HG03565 (cell line): ENCODE data around the gene JAKMIP1.
A peak's percentile ranks its signal among the peaks of the same experiment; 100 is the strongest.

Experiments used
- ATAC-seq: cut with Tn5 transposase; IDR thresholded peaks from one replicate; pipeline ENCODE4 v1.9.1; 2021; ENCODE audit warnings: mild to moderate bottlenecking, moderate library complexity; ENCODE audit not compliant: unreplicated experiment

JAKMIP1 gene

DNA sequence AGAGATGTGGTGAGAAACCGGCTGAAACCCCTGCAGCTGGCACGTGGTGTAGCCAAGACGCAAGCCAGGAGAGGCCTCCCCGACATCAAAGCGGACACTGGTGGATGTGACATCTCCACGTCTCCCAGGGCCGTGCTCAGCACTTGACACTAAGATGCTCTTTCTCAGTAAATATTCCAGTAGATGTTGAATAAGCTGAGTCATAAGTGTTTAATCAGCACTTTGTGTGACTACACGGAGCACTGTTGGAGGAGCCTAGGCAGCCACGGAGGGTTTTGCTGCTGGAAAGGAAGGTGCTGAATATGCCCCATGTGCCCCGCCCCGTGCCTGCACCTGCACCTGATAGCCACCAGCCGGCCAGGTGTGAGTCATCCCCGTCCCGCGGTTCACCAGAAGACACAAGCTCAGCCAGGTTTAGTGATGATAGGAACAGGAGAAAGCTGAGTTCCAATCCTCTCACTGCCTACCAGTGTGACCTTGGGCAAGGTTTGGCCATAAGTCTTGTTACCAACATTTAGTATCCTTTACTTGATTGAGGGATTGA, 153.1 kb downstream of the JAKMIP1 start:
- ATAC-seq: no peak

DNA sequence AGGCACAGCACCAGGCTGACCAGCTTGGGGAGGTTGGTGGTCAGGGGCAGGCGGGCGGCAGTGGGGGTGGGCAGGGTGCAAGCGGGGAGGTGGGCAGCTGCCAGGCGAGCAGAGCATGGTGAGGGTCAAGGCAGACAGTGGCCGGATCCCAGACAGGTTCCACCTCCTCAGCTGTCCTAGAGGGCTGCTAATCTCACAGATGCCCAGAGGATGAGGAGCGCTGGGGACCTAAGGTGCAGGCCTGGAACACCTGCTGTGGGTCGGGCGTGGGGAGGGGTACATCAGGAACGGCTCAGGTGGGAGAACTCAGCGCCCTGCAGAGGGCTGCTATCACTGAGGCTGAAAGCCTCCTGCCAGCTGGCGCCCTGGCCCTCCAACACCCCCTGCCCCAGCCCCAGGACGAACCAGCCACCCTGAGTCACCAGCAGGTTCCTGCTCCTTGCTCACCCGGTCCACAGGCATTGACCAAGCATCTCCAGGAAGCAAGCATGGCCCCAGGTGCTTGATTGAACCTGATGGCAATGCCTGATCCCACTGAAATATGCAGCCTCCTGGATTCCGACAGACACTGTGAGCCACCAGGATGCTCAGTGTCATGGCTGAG, 153.7 kb downstream of the JAKMIP1 start:
- no peak for ATAC-seq

DNA sequence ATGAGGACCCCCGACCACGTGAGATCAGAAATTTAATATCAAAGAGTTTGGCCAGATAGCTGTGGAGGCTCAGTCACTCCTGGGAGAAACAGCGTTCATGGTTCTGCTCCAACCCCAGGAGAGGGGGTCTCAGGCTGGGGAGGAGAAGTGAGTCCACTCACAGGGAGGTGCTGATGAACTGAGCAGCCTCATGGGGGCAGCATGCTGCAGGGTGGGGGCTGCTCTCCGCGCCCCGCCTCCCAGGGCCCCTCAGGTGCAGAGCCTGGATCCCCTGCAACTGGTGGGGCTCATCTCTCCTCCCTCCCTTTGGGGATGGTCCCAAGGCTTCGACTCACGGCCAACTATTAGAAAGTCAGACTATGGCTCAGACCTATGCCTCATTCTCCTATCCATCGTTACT, 155.5 kb downstream of the JAKMIP1 start:
- no peak for ATAC-seq

DNA sequence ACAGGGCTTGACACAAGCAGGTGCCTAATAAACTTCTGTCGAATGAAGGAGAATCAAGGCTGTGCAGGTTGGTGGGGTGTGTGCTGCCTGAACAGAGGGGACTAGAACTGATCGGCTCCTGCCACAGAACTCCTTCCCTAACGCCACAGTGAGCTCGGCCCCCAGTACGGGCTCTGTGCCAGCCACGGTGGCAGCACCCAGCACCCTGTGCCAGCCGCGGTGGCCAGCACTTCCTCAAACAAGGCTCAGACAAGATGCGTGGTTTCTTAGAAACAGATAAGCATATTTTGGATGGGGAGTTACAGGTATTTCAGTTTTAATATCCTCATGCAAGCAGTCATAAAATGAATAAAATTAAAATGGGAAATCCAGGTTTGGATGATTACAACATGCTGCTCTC, 156.1 kb downstream of the JAKMIP1 start:
- no peak for ATAC-seq

DNA sequence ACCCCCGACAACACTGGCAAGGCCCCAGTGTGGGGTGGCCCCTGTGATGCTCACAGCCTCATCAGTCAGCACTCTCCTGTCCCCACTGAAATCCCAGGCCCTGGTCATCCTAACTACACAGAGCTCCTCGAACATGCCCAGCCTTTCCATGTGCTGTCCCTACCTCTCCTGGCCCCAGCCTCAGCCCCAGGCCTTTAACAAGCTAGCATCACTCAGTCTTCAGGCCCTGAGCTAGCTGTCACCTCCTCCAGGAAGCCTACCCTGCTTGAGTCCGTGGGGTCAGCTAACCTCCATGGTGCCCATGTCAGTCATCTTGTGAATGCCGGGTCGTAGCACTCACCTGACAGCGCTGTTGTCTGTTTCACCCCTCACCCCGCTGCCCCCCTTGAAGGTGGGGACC, 156.5 kb downstream of the JAKMIP1 start:
- ATAC-seq: no peak

DNA sequence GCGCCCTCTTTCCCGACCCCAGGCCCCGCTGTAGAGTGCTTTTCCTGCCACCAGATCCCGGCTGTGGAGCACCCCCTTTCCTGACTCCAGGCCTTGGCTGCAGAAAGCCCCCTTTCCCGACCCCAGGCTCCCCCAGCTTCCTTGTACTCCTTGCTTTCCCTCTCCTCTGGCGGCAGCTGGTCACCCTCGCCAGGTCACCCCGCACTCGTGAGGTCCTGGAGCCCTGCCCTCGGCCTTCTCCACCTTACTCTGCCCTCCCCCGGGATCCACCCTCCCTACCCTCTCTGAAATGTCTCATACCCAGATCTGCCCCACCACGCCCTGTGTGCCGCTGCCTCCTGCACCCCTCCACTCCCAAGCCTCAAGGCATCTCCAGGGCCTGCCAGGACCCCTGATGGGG, 157.2 kb downstream of the JAKMIP1 start:
- ATAC-seq: no peak

DNA sequence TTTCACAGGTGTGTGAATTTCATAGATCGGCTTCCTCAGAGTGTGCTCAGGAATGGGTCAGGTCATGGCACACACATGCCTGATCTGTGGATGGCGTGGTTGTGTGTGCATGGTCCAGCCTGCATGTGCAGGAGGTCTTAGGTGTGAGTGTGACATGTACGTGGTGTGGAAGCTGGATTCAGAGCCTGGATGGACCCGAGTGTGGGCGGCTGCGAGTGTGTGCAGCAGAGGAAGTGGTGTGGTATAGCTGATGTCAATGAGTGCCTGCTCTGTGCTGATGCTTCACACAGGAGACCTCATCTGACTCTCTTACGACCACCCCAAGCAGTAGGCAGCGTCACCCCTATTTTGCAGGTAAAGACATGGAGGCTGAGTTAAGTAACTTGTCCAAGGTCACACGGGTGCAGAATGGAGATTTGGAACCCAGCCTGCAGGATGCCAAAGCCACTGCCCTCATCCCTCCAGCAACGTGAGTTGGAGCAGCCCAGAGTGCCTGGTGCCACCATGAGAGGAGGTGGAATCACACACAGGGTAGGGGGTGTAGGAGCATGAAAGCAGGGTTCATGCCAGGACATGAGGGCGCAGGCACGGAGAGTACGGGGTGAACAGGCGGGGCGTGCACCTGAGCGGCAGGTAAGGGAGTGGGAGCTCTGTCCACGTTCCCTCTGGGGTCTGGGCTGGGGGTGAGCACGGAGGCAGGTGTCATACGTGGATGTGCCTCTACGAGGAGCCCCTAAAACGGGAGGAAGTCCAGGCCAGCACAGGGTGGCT, 157.9 kb downstream of the JAKMIP1 start:
- no peak for ATAC-seq

DNA sequence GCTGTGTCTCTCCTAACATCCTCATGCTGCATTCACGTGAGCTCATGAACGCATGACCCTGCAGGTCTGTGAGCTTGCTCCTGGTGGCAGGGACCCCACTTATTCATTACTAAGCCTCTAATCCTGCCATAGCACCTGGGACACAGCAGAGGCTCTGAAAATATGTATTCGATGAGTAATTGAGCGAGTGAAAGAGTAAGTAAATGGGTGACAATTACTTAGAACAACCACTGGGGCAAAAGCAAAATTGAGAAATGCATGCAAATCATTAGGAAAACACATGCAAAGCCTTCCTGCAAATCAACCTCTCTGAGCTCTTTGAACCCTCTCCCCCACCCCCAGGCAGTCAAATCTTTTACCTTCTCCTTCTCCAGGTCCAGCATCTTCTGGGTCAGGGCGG, 158.5 kb downstream of the JAKMIP1 start:
- ATAC-seq: peak; percentile 45

DNA sequence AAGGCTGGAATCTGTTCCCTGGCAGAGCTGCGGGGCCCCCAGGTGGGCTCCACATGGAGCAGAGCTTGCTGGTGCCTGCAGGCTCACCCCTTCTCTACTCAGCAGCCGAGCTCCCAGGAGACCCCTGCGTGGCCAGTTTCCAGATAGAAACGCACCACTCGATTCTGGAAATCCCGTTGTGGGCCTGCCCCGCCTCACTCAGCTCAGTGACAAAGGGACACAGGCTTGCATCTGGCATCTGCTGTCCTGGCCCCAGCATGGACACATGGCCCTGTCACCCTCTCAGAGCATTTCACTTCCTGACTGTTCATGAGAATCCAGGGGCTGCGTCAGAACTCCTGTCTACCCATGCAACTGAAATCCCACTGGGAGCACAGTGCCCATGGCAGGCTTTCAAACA, 161.6 kb downstream of the JAKMIP1 start:
- ATAC-seq: no peak

DNA sequence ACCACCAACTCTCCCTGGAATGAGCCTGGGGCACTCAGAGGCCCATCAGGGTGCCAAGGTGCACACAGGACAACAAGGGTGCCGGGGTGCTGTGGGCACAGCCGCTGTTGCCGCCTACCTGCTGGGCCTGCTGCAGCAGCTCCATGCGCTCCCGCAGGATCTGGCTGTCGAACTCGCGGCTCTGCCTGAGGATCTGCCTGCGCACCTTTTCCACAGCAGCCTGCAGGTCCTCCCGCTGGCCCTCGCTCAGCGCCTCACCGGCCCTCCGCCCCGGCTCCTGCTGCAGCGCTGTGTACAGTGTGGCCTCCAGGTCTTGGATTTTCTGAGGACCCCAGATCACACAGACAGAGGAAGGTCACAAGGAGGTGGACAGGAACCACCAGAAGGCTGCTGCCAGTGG, 164.6 kb downstream of the JAKMIP1 start:
- ATAC-seq: no peak

DNA sequence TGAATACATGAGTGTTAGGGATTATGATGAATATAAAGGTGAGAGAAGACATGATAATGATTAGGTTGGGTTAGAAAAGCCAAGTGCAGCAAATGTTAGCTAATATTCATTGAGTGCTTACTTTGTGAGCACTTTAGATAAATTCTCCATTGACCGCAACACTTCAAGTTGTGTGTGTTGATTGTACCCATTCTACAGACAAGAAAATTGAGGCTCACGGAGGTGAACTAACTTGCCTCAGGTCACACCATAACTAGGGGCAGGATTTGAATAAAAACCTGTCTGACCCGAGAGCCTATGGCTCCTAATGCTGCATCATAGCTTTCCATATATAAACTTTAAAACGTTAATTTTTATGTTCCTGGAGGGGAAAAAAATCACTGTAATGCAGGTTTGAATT, 167.0 kb downstream of the JAKMIP1 start:
- ATAC-seq: no peak

DNA sequence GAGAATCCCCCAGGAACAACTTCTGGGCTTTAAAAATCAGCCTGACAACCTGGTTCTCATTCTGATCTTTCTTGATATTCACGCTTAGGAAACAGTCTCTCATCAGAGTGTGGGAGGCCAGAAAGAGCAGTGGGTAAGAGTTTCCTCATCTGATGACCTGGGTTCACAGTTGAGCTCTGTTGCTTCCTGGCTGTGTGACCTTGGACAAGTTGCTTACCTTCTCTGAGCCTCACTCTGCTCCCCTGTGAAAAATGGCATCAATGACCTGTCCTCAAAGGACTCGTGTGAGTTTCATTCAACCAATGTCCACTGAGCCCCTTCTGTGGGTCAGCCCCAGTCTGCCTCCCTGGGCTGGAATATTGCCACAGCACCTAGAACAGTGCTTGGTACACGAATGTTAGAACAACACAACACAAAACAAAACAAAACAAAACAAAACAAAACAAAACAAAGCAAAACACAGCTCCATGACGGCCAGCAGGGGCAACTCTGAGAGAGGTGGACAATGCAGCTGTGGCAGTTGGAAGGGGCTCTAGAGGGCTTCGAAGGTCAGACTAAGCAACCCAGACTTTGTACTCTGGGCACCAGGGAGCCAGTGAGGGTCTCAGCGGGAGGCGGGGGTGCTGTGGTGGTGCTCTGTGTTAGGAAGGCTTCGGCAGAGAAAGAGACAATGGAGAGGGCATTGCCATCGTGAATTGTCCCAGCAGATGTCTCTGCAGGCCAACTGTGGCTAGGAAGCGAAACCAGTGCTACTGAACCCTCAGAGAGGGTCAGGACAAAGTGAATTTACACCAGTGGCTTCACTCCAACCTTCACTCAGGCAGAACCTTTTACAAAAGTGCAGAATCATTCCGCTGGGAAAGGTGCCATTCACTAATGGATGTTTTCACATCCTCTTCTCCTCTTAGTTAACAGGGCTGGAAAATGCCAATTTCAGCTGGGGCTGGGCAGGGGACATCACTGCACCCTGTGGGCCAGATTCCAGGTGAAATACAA, 167.8 kb downstream of the JAKMIP1 start:
- no peak for ATAC-seq

DNA sequence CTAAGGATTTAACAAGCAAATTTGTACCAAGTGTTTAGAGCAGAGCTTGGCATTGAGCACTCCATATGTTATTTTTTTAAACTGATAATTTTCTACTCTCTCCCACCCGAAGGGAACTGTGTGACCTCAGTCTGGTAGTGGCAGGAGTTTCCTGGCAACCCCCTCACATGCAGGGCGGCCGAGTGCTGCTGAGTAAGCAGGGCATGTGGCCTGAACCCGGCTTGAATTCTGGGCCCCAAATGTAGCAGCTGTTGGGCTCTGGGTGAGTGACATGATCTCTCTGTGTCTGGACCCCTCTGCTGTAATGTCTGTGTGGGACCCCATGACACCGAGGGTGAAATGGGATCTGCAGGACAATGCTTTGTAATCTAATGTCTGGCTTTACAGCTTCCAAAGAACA, 168.5 kb downstream of the JAKMIP1 start:
- ATAC-seq: no peak

DNA sequence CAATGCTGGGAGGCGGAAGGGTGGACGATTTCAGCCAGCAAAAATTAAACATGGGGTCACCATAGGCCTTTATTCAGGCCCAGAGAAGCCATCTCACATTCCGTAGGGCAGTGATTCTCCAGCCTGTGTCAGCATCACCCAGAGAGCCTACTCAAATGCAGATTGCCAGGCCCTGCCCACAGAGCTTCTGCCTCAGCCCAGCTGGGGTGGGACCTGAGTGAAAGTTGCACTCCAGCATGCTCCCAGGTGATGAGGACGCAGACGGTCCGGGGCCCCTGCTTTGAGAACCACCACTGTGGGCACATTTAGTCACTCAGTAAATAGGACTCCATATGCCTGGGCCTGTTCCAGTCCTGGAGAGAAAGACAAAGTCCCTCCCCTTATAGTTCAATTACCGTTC, 169.7 kb downstream of the JAKMIP1 start:
- no peak for ATAC-seq

DNA sequence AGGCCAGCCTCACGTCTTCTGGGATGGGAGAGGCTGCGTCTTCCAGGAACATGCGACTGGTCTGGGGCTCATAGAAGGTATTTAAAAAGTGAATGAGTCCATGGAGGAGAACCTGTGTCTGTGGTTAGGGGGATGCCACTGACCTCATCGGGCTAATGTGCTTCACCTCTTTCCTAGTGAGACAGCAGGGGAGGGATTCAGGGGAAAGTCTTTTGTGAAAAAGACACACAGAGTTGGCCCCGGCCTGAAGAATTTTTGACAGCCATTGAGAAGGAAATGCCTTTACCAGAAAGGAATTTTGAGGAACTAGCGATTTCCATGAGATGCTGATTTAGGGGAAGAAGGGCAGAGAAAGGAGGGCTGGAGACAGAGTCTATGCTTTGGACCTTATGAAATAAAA, 171.1 kb downstream of the JAKMIP1 start:
- no peak for ATAC-seq

DNA sequence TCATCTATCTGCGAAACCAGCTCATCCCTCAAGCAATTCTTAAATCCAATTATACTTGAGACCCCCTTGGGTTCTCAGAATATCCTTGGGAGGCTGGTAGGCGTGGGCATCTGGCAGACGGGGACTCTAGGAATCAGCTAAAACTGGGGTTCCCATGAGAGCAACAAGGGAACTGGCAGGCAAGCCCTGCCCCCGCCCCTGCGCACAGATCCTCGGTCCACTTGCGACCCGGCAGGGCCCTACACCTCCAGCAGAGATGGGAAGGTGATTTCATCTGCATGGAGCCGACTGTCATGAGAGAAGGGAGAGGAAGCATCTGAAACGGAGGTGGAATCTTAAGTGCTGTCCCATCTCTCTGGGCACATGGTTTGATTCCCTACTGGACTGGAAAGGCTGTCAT, 172.2 kb downstream of the JAKMIP1 start:
- ATAC-seq: no peak

DNA sequence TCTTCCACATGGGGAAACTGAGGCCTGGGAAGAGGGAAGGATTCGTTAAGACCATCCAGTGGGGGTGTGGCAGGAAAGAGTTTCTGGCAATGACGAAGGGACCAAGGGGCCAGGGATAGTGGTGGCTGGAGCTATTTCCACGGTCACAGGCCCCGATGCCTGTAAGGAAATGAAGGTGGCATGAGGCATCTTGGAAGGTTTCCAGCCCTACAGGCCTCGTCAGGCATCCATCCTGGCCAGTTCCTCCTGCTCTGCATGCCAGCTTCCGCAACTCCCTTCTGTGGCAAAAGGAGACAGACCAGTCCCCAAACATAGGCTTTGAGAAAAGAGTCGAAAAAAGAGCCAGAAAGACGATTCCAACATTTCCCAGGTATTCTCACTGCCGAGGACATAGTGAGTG, 173.0 kb downstream of the JAKMIP1 start:
- ATAC-seq: no peak

DNA sequence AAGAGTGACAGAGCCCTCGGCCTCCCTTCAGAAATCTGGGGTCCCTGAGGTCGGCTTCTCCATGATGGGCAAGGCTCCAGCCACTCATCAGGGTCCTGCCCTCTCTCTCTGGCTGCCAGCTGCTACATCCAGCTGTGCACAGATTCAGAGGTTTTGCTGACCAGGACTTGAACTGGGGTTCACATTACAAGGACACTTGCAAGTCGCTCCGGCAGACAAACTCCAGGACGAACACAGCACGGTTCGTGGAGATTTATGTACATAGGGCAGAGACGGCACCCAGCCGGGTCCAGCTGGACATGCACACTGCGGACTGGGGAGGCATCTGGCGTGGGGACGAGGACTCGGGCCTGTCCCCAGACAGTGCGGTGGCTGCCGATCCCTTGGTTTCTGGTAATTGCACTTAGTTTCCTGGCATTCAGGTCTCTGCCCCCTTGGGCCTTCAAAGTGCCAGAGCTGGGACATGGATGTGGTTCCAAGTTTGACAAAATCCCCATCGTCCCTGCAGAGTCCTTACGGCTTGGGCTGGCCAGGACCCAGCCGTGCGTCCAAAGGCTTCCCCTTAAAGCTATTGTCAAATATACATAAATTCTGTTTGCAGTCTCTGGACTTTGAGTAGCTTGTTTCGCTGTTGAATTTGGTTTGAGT, 175.9 kb downstream of the JAKMIP1 start:
- ATAC-seq: no peak

DNA sequence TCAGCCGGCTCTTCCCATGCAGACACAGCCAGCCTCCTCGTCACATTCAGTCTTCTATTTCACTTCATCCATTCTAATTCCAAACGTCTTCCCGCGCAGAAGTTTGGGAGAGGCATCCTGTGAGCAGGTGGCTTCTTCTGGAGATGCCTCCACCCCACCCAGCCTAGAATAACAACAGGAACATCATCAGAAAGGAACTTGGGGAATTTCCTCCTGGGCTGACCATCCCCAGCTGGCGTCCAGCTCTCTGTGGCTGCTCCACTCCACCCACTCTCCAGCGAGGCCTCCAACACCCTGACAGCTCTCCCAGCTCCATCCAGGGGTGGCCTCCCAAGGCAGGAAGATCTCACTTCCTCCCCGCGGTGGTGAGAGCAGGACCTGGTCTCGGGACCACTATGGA, 176.6 kb downstream of the JAKMIP1 start:
- no peak for ATAC-seq

DNA sequence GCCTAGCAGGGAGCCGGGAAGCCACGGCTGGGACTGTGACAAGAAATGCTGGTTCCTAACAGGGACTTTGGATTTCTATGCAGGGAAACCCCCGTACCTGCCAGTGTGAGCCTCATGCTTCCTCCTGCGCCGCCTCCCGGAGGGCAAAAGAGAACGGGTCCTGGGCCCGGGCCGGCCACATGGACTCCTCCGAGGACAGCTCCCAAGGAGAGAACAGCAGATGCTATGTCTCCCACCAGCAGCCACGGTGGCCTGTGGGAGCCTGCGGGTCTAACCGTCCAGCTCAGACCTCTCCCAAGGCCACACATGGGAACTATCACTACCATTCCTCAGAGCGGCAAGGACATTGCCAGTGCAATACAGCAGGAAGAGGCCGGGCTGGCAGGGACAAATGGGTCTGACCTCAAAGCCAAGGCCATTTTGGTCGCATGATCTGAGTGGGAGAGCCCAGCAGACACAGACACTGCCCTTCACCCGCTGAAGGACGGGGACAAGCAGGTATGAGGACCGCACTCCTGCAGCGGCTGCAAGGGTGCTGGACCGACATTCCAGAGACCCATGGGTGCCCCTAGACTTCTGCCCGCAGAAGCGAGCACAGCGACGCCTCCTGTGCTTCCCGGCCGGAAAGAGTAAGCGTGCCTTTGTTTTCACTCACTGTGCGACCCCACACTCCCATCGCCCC, 177.6 kb downstream of the JAKMIP1 start:
- no peak for ATAC-seq
